Measurements from ENCODE around the gene KLF6.

The KLF6 gene

GRCh38 chr10:3784510-3785250, at the start of gene KLF6:
TSS of gene KLF6 (minus strand) at chr10:3785209. CDS start at chr10:3785014, 195 bp downstream.
- no peak for DNase-seq

- no peak for DNase-seq
Measured at GRCh38 chr10:3834404-3834803, 49.4 kb upstream of the KLF6 start.

- DNase-seq, result no peak
Measured at GRCh38 chr10:3833046-3833445, 48.0 kb upstream of the KLF6 start.

GRCh38 chr10:3832022-3832786, 47.2 kb upstream of the KLF6 start:
- DNase-seq, result no peak

GRCh38 chr10:3831608-3832007, 46.6 kb upstream of the KLF6 start:
- DNase-seq, result no peak

GRCh38 chr10:3830946-3831345, 45.9 kb upstream of the KLF6 start:
- DNase-seq, result no peak

- no peak for DNase-seq
Measured at GRCh38 chr10:3829156-3830050, 44.4 kb upstream of the KLF6 start.

GRCh38 chr10:3828404-3829155, 43.6 kb upstream of the KLF6 start:
- DNase-seq, result no peak

- DNase-seq, result no peak
Measured at GRCh38 chr10:3827768-3828403, 42.9 kb upstream of the KLF6 start.

GRCh38 chr10:3827266-3827665, 42.3 kb upstream of the KLF6 start:
- no peak for DNase-seq

GRCh38 chr10:3825862-3826351, 40.9 kb upstream of the KLF6 start:
- no peak for DNase-seq

- DNase-seq, result no peak
Measured at GRCh38 chr10:3825244-3825643, 40.2 kb upstream of the KLF6 start.

- no peak for DNase-seq
Measured at GRCh38 chr10:3822541-3823330, 37.7 kb upstream of the KLF6 start.

- no peak for DNase-seq
Measured at GRCh38 chr10:3820255-3820654, 35.2 kb upstream of the KLF6 start.

GRCh38 chr10:3816995-3817394, 32.0 kb upstream of the KLF6 start:
- no peak for DNase-seq

GRCh38 chr10:3814838-3815220, 29.8 kb upstream of the KLF6 start:
- DNase-seq, result no peak

- no peak for DNase-seq
Measured at GRCh38 chr10:3813986-3814837, 29.2 kb upstream of the KLF6 start.

GRCh38 chr10:3813267-3813666, 28.3 kb upstream of the KLF6 start:
- DNase-seq, result no peak

GRCh38 chr10:3812141-3812540, 27.1 kb upstream of the KLF6 start:
- no peak for DNase-seq

GRCh38 chr10:3811291-3811870, 26.4 kb upstream of the KLF6 start:
- peak; percentile 18 for DNase-seq

Measured in activated effector memory CD4-positive, alpha-beta T cell treated with Interleukin-2 at 50 U/mL for 16 hours (primary cell).